Measurements from ENCODE around the gene TSHZ3.

TSHZ3 gene

DNA sequence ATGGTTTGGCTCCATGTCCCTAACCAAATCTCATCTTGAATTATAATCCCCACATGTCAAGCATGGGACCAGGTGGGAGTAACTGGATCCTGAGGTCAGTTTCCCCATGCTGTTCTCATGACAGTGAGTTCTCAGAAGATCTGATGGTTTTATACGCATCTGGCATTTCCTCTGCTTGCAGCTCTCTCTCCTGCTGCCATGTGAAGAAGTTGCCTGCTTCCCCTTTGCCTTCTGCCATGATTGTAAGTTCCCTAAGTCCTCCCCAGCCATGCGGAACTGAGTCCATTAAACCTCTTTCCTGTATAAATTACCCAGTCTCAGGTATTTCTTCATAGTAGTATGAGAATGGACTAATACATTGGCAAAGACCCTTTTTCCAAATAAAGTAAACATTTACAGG is 96.8 kb downstream of the TSHZ3 start:
- H3K27ac ChIP-seq (ENCODE audit: low read depth, low read length): no peak overlapping the region
- no peaks in the 10 kb centered on the region for H3K36me3 ChIP-seq (ENCODE audit: control insufficient read depth in 5 of 5, insufficient read depth in 5 of 5, low read length in 5 of 5)
- no peak overlapping the region for H3K4me3 ChIP-seq (ENCODE audit: low read depth in 1 of 5, low read length in 5 of 5)
- H3K27me3 ChIP-seq (ENCODE audit: control insufficient read depth in 5 of 5, insufficient read depth in 4 of 5, low read length in 5 of 5): peaks cover 0 to 4% (median 0%) of the 10 kb centered on the region in 5 donors
- H3K9me3 ChIP-seq (ENCODE audit: control insufficient read depth in 5 of 5, low read length in 5 of 5): no peaks in the 10 kb centered on the region
- no peak overlapping the region for H3K9ac ChIP-seq (ENCODE audit: low read length in 5 of 5)
- peaks cover 0 to 12% (median 0%) of the 10 kb centered on the region in 5 donors for H3K4me1 ChIP-seq (ENCODE audit: control insufficient read depth in 5 of 5, insufficient read depth in 5 of 5, low read length in 5 of 5)

- Histone ChIP-seq H3K27ac (ENCODE audit: low read depth, low read length) (no peak overlapping the region), H3K9ac (ENCODE audit: low read length in 5 of 5) (no peak overlapping the region), H3K4me3 (ENCODE audit: low read depth in 1 of 5, low read length in 5 of 5) (no peak overlapping the region)
Observed at GRCh38 chr19:31249217-31249616, 100.0 kb downstream of the TSHZ3 start.

GRCh38 chr19:31235806-31236205 is 113.4 kb downstream of the TSHZ3 start:
- Histone ChIP-seq H3K27ac (ENCODE audit: low read depth, low read length) (no peak overlapping the region), H3K4me1 (ENCODE audit: control insufficient read depth in 5 of 5, insufficient read depth in 5 of 5, low read length in 5 of 5) (no peaks in the 10 kb centered on the region), H3K36me3 (ENCODE audit: control insufficient read depth in 5 of 5, insufficient read depth in 5 of 5, low read length in 5 of 5) (no peaks in the 10 kb centered on the region), H3K9ac (ENCODE audit: low read length in 5 of 5) (no peak overlapping the region), H3K4me3 (ENCODE audit: low read depth in 1 of 5, low read length in 5 of 5) (no peak overlapping the region), H3K27me3 (ENCODE audit: control insufficient read depth in 5 of 5, insufficient read depth in 4 of 5, low read length in 5 of 5) (no peaks in the 10 kb centered on the region), H3K9me3 (ENCODE audit: control insufficient read depth in 5 of 5, low read length in 5 of 5) (peaks cover 0 to 3% (median 0%) of the 10 kb centered on the region in 5 donors)

More at GRCh38 chr19:31249217-31249616, 100.0 kb downstream of the TSHZ3 start:
- Histone ChIP-seq H3K27me3 (ENCODE audit: control insufficient read depth in 5 of 5, insufficient read depth in 4 of 5, low read length in 5 of 5) (no peaks in the 10 kb centered on the region), H3K9me3 (ENCODE audit: control insufficient read depth in 5 of 5, low read length in 5 of 5) (no peaks in the 10 kb centered on the region), H3K36me3 (ENCODE audit: control insufficient read depth in 5 of 5, insufficient read depth in 5 of 5, low read length in 5 of 5) (no peaks in the 10 kb centered on the region), H3K4me1 (ENCODE audit: control insufficient read depth in 5 of 5, insufficient read depth in 5 of 5, low read length in 5 of 5) (peaks cover 0 to 2% (median 0%) of the 10 kb centered on the region in 5 donors)

- Histone ChIP-seq H3K4me1 (ENCODE audit: control insufficient read depth in 5 of 5, insufficient read depth in 5 of 5, low read length in 5 of 5) (no peaks in the 10 kb centered on the region), H3K27me3 (ENCODE audit: control insufficient read depth in 5 of 5, insufficient read depth in 4 of 5, low read length in 5 of 5) (no peaks in the 10 kb centered on the region), H3K36me3 (ENCODE audit: control insufficient read depth in 5 of 5, insufficient read depth in 5 of 5, low read length in 5 of 5) (no peaks in the 10 kb centered on the region), H3K27ac (ENCODE audit: low read depth, low read length) (no peak overlapping the region), H3K9ac (ENCODE audit: low read length in 5 of 5) (no peak overlapping the region), H3K4me3 (ENCODE audit: low read depth in 1 of 5, low read length in 5 of 5) (no peak overlapping the region), H3K9me3 (ENCODE audit: control insufficient read depth in 5 of 5, low read length in 5 of 5) (peaks cover 0 to 3% (median 0%) of the 10 kb centered on the region in 5 donors)
Observed at GRCh38 chr19:31233295-31233800, 115.9 kb downstream of the TSHZ3 start.

DNA sequence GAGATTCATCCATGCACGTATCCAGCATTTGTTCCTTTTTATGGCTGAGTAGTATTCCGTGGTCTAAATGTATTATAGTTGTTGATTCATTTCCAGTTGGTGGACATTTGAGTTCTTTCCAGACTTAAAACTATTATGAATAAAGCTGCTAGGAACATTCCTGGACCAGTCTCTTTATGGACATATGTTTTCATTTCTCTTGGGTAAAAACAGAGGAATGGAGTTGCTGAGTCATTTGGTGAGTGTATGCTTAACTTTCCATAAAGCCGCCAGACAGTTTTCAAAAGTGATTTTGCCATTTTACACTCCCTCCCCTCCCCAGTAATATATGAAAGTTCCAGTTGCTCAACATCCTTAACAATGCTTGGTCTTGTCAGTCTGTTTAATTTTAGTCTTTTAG is 116.4 kb downstream of the TSHZ3 start:
- Histone ChIP-seq H3K36me3 (ENCODE audit: control insufficient read depth in 5 of 5, insufficient read depth in 5 of 5, low read length in 5 of 5) (no peaks in the 10 kb centered on the region), H3K27me3 (ENCODE audit: control insufficient read depth in 5 of 5, insufficient read depth in 4 of 5, low read length in 5 of 5) (no peaks in the 10 kb centered on the region), H3K9ac (ENCODE audit: low read length in 5 of 5) (no peak overlapping the region), H3K4me1 (ENCODE audit: control insufficient read depth in 5 of 5, insufficient read depth in 5 of 5, low read length in 5 of 5) (no peaks in the 10 kb centered on the region), H3K27ac (ENCODE audit: low read depth, low read length) (no peak overlapping the region), H3K9me3 (ENCODE audit: control insufficient read depth in 5 of 5, low read length in 5 of 5) (peaks cover 0 to 3% (median 0%) of the 10 kb centered on the region in 5 donors), H3K4me3 (ENCODE audit: low read depth in 1 of 5, low read length in 5 of 5) (no peak overlapping the region)

DNA sequence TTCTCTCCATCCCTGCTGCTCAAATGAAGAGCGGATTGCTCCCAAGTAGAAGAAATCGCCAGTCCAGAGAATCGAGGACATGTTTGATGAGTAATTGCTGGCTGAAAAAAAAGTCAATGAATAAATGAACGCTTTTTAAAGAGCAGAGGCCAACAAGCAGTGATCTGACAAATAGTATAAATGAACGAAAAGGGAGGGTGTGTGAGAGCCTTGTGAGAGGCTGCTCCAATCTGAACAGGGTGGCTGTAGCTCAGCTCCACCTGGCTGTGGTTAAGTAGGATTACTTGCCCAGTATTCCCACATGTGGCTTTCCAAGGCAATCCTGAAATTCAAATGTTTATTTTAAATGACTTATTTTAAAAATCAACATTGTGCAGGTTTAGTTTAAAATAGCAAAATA is 117.1 kb downstream of the TSHZ3 start:
- Histone ChIP-seq H3K27ac (ENCODE audit: low read depth, low read length) (no peak overlapping the region), H3K4me3 (ENCODE audit: low read depth in 1 of 5, low read length in 5 of 5) (no peak overlapping the region), H3K36me3 (ENCODE audit: control insufficient read depth in 5 of 5, insufficient read depth in 5 of 5, low read length in 5 of 5) (no peaks in the 10 kb centered on the region), H3K27me3 (ENCODE audit: control insufficient read depth in 5 of 5, insufficient read depth in 4 of 5, low read length in 5 of 5) (no peaks in the 10 kb centered on the region), H3K9me3 (ENCODE audit: control insufficient read depth in 5 of 5, low read length in 5 of 5) (peaks cover 0 to 3% (median 0%) of the 10 kb centered on the region in 5 donors), H3K4me1 (ENCODE audit: control insufficient read depth in 5 of 5, insufficient read depth in 5 of 5, low read length in 5 of 5) (no peaks in the 10 kb centered on the region), H3K9ac (ENCODE audit: low read length in 5 of 5) (no peak overlapping the region)

GRCh38 chr19:31231237-31231636 is 118.0 kb downstream of the TSHZ3 start:
- H3K9me3 ChIP-seq (ENCODE audit: control insufficient read depth in 5 of 5, low read length in 5 of 5): peaks cover 0 to 3% (median 0%) of the 10 kb centered on the region in 5 donors
- H3K27ac ChIP-seq (ENCODE audit: low read depth, low read length): no peak overlapping the region
- H3K27me3 ChIP-seq (ENCODE audit: control insufficient read depth in 5 of 5, insufficient read depth in 4 of 5, low read length in 5 of 5): no peaks in the 10 kb centered on the region
- H3K9ac ChIP-seq (ENCODE audit: low read length in 5 of 5): no peak overlapping the region
- H3K36me3 ChIP-seq (ENCODE audit: control insufficient read depth in 5 of 5, insufficient read depth in 5 of 5, low read length in 5 of 5): no peaks in the 10 kb centered on the region
- no peak overlapping the region for H3K4me3 ChIP-seq (ENCODE audit: low read depth in 1 of 5, low read length in 5 of 5)
- H3K4me1 ChIP-seq (ENCODE audit: control insufficient read depth in 5 of 5, insufficient read depth in 5 of 5, low read length in 5 of 5): no peaks in the 10 kb centered on the region

DNA sequence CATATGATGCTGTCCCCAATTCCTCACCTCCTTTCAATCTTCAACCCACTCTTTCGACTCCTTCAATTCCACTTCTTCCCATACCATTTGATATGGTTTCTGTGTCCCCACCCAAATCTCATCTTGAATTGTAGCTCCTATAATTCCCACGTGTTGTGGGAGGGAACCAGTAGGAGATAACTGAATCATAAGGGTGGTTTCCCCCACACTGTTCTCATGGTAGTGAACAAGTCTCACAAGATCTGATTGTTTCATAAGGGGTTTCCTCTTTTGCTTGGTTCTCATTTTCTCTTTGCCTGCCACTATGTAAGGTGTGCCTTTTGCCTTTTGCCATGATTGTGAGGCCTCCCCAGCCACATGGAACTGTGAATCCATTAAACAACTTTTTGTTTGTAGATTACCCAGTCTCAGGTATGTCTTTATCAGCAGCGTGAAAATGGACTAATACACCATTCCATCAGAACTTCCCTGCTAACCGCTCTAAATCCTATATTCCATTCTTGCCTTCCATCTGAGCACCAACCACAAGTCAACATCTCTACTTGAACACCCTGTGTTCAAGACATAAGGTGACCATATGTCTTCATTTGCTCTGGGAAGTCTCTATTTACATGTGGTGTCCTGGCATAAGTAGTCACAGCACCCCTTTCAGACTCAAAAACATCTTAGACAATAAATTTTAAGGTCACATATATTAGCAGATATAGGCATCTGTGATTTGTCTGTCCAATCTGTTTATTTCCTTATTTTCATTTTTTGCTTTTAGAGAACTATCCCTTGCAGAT is 122.9 kb downstream of the TSHZ3 start:
- H3K9me3 ChIP-seq (ENCODE audit: control insufficient read depth in 5 of 5, low read length in 5 of 5): no peaks in the 10 kb centered on the region
- no peaks in the 10 kb centered on the region for H3K27me3 ChIP-seq (ENCODE audit: control insufficient read depth in 5 of 5, insufficient read depth in 4 of 5, low read length in 5 of 5)
- no peak overlapping the region for H3K9ac ChIP-seq (ENCODE audit: low read length in 5 of 5)
- no peak overlapping the region for H3K4me3 ChIP-seq (ENCODE audit: low read depth in 1 of 5, low read length in 5 of 5)
- H3K36me3 ChIP-seq (ENCODE audit: control insufficient read depth in 5 of 5, insufficient read depth in 5 of 5, low read length in 5 of 5): no peaks in the 10 kb centered on the region
- H3K4me1 ChIP-seq (ENCODE audit: control insufficient read depth in 5 of 5, insufficient read depth in 5 of 5, low read length in 5 of 5): no peaks in the 10 kb centered on the region
- no peak overlapping the region for H3K27ac ChIP-seq (ENCODE audit: low read depth, low read length)
